ENCODE data around the gene LY9.

DNA sequence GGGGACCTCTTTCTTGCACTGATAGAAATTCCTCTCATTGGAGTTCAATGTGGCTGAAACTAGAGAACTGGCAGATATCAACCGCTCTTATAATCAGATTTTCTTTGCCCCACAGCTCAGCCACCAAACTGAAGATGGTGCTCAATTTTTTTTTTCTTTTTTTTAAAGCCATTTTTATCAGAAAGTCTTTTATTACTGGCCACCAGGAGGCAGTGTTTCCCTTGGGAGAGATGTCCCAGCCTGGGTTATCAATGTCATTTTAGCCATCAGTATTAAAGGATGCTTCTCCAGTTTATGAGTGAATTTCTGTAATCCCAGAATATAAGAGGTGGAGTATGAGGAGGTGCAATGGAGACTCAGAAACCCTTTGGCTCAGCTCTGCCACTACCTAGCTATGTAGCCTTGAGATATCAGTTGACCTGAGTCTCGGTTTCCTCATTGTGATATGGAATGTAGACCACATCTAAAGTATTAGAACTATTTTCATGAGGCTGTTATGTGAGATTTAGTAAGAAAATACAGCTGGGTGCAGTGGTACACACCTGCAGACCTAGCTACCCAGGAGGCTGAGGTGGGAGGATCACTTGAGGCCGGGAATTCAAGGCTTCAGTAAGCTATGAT lies 39.1 kb downstream of the LY9 start:
- TF ChIP-seq, protein P1, sequence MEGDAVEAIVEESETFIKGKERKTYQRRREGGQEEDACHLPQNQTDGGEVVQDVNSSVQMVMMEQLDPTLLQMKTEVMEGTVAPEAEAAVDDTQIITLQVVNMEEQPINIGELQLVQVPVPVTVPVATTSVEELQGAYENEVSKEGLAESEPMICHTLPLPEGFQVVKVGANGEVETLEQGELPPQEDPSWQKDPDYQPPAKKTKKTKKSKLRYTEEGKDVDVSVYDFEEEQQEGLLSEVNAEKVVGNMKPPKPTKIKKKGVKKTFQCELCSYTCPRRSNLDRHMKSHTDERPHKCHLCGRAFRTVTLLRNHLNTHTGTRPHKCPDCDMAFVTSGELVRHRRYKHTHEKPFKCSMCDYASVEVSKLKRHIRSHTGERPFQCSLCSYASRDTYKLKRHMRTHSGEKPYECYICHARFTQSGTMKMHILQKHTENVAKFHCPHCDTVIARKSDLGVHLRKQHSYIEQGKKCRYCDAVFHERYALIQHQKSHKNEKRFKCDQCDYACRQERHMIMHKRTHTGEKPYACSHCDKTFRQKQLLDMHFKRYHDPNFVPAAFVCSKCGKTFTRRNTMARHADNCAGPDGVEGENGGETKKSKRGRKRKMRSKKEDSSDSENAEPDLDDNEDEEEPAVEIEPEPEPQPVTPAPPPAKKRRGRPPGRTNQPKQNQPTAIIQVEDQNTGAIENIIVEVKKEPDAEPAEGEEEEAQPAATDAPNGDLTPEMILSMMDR (IDR thresholded peaks at IDR 0.05), result peak; percentile 36 to 67 (median 57)
- no peak for TF ChIP-seq POLR2A (IDR thresholded peaks at IDR 0.05)
- no peak for TF ChIP-seq POLR2AphosphoS5 (IDR thresholded peaks at IDR 0.05)

All from upper lobe of left lung (tissue), 4 donors.